K562 (cell line): ENCODE data around the gene ZNF366. TPM values are rescaled to one million over a fixed set of nuclear protein-coding genes. Genes with fewer than 3 reads are reported as not detected.

Experiments used
- ATAC-seq: fragments of 200-7000 bp; cut with Tn5 transposase; 3 replicates; pipeline ENCODE4 v1.9.1; 2020; ENCODE audit warnings: moderate library complexity
- BruUV-seq: library from RNA; stranded (reverse); fragments of 400-500 nt; replicated peaks from 2 replicates; lab custom pipeline; 2021; lab: Mats Ljungman, UMichigan
- CTCF ChIA-PET: fragments of 300-600 bp; formaldehyde crosslinking; extraction: SDS; loops from one replicate; lab custom pipeline; 2021; ENCODE audit warnings: low intra/inter-chr PET ratio; lab: Yijun Ruan, JAX
- POLR2A ChIA-PET: fragments of 300-600, 350-650 bp; sonication (Branson Sonifier 250); formaldehyde crosslinking; extraction: SDS; loops from one replicate; lab custom pipeline; 2021; ENCODE audit warnings: antibody characterized with exemption, inconsistent platforms; lab: Yijun Ruan, JAX
- DNase-seq, 4 experiments: peaks; one replicate each; pipeline versions ENCODE4 v3.0.0 to v3.0.0-alpha.2; 2011 to 2018; ENCODE audit warnings: low spot score in 3 of 4, mixed read lengths in 3 of 4; ENCODE audit errors: extremely low read depth in 1 of 4
- FAIRE-seq: peaks from 2 replicates; lab custom pipeline; 2011; peaks lifted over from hg19 to GRCh38; lab: Jason Lieb, UNC
- H2AFZ ChIP-seq: 2 replicates; pipeline ENCODE4 v1.6.0; 2011; ENCODE audit warnings: low read depth, low read length, control low read depth, inconsistent platforms
- H3K27ac ChIP-seq: fragments of 200-600 bp; 3 replicates; pipeline ENCODE4 v1.8.0; 2011; ENCODE audit warnings: low read depth, mild to moderate bottlenecking, control low read depth, inconsistent platforms, low read length, moderate library complexity, mixed read lengths; ENCODE audit errors: extremely low read depth
- H3K27me3 ChIP-seq, 2 experiments: fragments of 300-600 bp in 1 of 2; 2 replicates in 1 of 2; 3 replicates in 1 of 2; pipeline versions ENCODE4 v1.6.0 to v1.8.0; 2011; ENCODE audit warnings: inconsistent platforms in 2 of 2, low read length in 2 of 2, mild to moderate bottlenecking in 1 of 2, mixed read lengths in 1 of 2, moderate library complexity in 1 of 2; ENCODE audit not compliant: control insufficient read depth in 2 of 2, insufficient read depth in 2 of 2
- H3K36me3 ChIP-seq: fragments of 300-600 bp; 3 replicates; pipeline ENCODE4 v1.8.0; 2011; ENCODE audit warnings: mild to moderate bottlenecking, low read length, inconsistent platforms; ENCODE audit not compliant: control insufficient read depth, insufficient read depth
- H3K4me1 ChIP-seq, 2 experiments: fragments of 200-600 bp in 1 of 2; replicated peaks in 1 of 2; 2 replicates in 1 of 2; 3 replicates in 1 of 2; pipeline versions ENCODE4 v1.5.1 to v1.8.0; 2011; ENCODE audit warnings: inconsistent platforms in 2 of 2, low read length in 2 of 2, mild to moderate bottlenecking in 1 of 2, mixed read lengths in 1 of 2, moderate library complexity in 1 of 2; ENCODE audit not compliant: control insufficient read depth in 2 of 2, insufficient read depth in 2 of 2
- H3K4me2 ChIP-seq: 2 replicates; pipeline ENCODE4 v1.6.1; 2011; ENCODE audit warnings: low read length, control low read depth, inconsistent platforms, mixed read lengths; ENCODE audit not compliant: insufficient read depth
- H3K4me3 ChIP-seq: fragments of 200-600 bp; sonication (generic), shearing (Covaris generic); 2 replicates; pipeline ENCODE4 v1.5.1; 2016; ENCODE audit warnings: control low read depth, inconsistent platforms
- H3K79me2 ChIP-seq: fragments of 200-600 bp; 3 replicates; pipeline ENCODE4 v1.8.0; 2011; ENCODE audit warnings: low read length, inconsistent platforms; ENCODE audit not compliant: control insufficient read depth, insufficient read depth
- H3K9ac ChIP-seq, 2 experiments: 2 replicates each; pipeline versions ENCODE4 v1.6.0 to v1.6.1; 2011; ENCODE audit warnings: low read depth in 2 of 2, low read length in 2 of 2, control low read depth in 1 of 2, inconsistent platforms in 1 of 2, mild to moderate bottlenecking in 1 of 2, mixed read lengths in 1 of 2; ENCODE audit not compliant: insufficient read depth in 1 of 2
- H3K9me1 ChIP-seq: one replicate; pipeline ENCODE4 v1.6.0; 2011; ENCODE audit warnings: inconsistent platforms, mild to moderate bottlenecking, low read length, moderate library complexity; ENCODE audit not compliant: control insufficient read depth, insufficient read depth
- H3K9me3 ChIP-seq: replicated peaks from 2 replicates; pipeline ENCODE4 v1.5.1; 2011; ENCODE audit warnings: low read depth, low read length, inconsistent platforms; ENCODE audit not compliant: control insufficient read depth, insufficient read depth
- H4K20me1 ChIP-seq: replicated peaks from 2 replicates; pipeline ENCODE4 v1.6.1; 2011; ENCODE audit warnings: low read length, inconsistent platforms, mixed read lengths; ENCODE audit not compliant: control insufficient read depth, insufficient read depth
- CBX3 ChIP-seq, 2 experiments: IDR thresholded peaks; 1 replicate in 1 of 2; 2 replicates in 1 of 2; pipeline ENCODE4 v1.6.1; 2012; ENCODE audit warnings: inconsistent platforms in 2 of 2, low read length in 2 of 2, borderline replicate concordance in 1 of 2, control low read depth in 1 of 2
- GTF2E2 ChIP-seq: fragments of 200-800 bp; sonication (Bioruptor generic); IDR thresholded peaks from 2 replicates; pipeline ENCODE4 v1.6.1; 2016; ENCODE audit warnings: missing genetic modification characterization, missing compliant biosample characterization
- HNRNPH1 ChIP-seq: fragments of 200-400 bp; formaldehyde crosslinking; optimal IDR thresholded peaks from 2 replicates; pipeline ENCODE3; 2017; ENCODE audit warnings: low read depth, mild to moderate bottlenecking, low read length, moderate library complexity
- KLF1 ChIP-seq: fragments of 450-650 bp; IDR thresholded peaks from 2 replicates; pipeline ENCODE4 v1.6.1; 2016; ENCODE audit warnings: missing genetic modification characterization, missing compliant biosample characterization
- PML ChIP-seq: IDR thresholded peaks from 2 replicates; pipeline ENCODE4 v1.6.1; 2012; ENCODE audit warnings: low read length, inconsistent platforms
- RB1 ChIP-seq: fragments of 450-650 bp; IDR thresholded peaks from 2 replicates; pipeline ENCODE4 v1.6.1; 2017; ENCODE audit warnings: low read depth, mild to moderate bottlenecking
- SIN3B ChIP-seq: fragments of 450-650 bp; IDR thresholded peaks from 2 replicates; pipeline ENCODE4 v1.6.1; 2017; ENCODE audit warnings: low read depth, mild to moderate bottlenecking, moderate library complexity
- ZBTB34 ChIP-seq: fragments of 250-450 bp; sonication (Bioruptor Pico); IDR thresholded peaks from 2 replicates; pipeline ENCODE4 v1.8.0; 2021; ENCODE audit warnings: mild to moderate bottlenecking, moderate library complexity
- ZBTB49 ChIP-seq: sonication (generic); formaldehyde crosslinking; IDR thresholded peaks from 2 replicates; pipeline ENCODE4 v1.8.0; 2022; ENCODE audit warnings: missing genetic modification reagents, mild to moderate bottlenecking, borderline replicate concordance
- ZFX ChIP-seq: sonication (generic); formaldehyde crosslinking; IDR thresholded peaks from 2 replicates; pipeline ENCODE4 v1.8.0; 2022; ENCODE audit warnings: mild to moderate bottlenecking, missing genetic modification reagents, moderate library complexity
- ZNF75A ChIP-seq: fragments of 450-650 bp; formaldehyde crosslinking; IDR thresholded peaks from 2 replicates; pipeline ENCODE4 v1.4.0; 2020; ENCODE audit warnings: mild to moderate bottlenecking
- ZNF778 ChIP-seq: fragments of 450-650 bp; formaldehyde crosslinking; IDR thresholded peaks from 2 replicates; pipeline ENCODE4 v1.4.0; 2020; ENCODE audit warnings: mild to moderate bottlenecking, moderate library complexity
- WGBS: fragments of 100-300 bp; shearing (Covaris generic); methylation state at CpG from one replicate; pipeline ENCODE4 v1.1.6; 2016; ENCODE audit warnings: low coverage, mixed read lengths; ENCODE audit not compliant: insufficient coverage; ENCODE audit errors: missing lambda C conversion rate; 5-methylcytosine and 5-hydroxymethylcytosine counted together
- in situ Hi-C: fragments of 300-500 bp; cut with MboI; formaldehyde crosslinking; loops from 4 replicates; pipeline ENCODE4 v1.15.0; 2018; ENCODE audit warnings: inconsistent platforms, mixed read lengths
- intact Hi-C: fragments of 100-400 bp; cut with micrococcal nuclease; formaldehyde crosslinking; loops from 2 replicates; pipeline ENCODE4 v1.14.2; 2022
- polyA plus RNA-seq, 8 experiments: library from polyadenylated mRNA; depleted of rRNA in 4 of 8; stranded (reverse) in 5 of 8; unstranded in 3 of 8; fragments of >200 nt; fragmentation: Nextera tagmentation in 2 of 8; fragmentation: Illumina TruSeq in 1 of 8; extraction: Ambion mirVana in 2 of 8; extraction: Trizol in 1 of 8; gene quantifications; 2 replicates each; pipeline versions ENCODE4 v1.2.1 to v1.2.3, GENCODE V29; 2011 to 2014; ENCODE audit warnings: inconsistent platforms in 1 of 8, missing spikeins in 1 of 8
- total RNA-seq, 7 experiments: library from RNA; depleted of rRNA in 6 of 7; stranded (reverse); fragments of >200 nt in 6 of 7; fragmentation: Illumina TruSeq in 2 of 7; extraction: Trizol in 2 of 7; gene quantifications; 2 replicates each; pipeline versions ENCODE4 v1.2.1 to v1.2.3, GENCODE V29; 2011 to 2021; ENCODE audit warnings: low replicate concordance in 1 of 7

ZNF366 gene
- total and polyA plus RNA-seq, 9 of the 15 experiments (the other 6 are each of a cell fraction or from before 2014, with no cell fraction given), result not detected

GRCh38 chr5:72459913-72460312 lies 47.3 kb downstream of the ZNF366 start:
- no TSS peak for BruUV-seq
- Histone ChIP-seq H3K27me3 (no peaks in the 10 kb centered on the region), H4K20me1 (no peaks in the 10 kb centered on the region), H3K4me2 (no peak overlapping the region), H3K79me2 (no peaks in the 10 kb centered on the region), H3K4me1 (peaks cover 5 to 11% of the 10 kb centered on the region in 2 experiments; a peak in 2 of 5 replicates), H3K4me3 (no peak overlapping the region), H3K9me3 (no peaks in the 10 kb centered on the region), H3K27ac (no peak overlapping the region), H3K36me3 (no peaks in the 10 kb centered on the region), H2AFZ (no peak overlapping the region), H3K9me1 (no peaks in the 10 kb centered on the region), H3K9ac (no peak overlapping the region)
- 59% methylated on average over 16 of the region's 18 CpGs for WGBS
- ChIA-PET POLR2A (no interaction called here), CTCF (no interaction called here)
- TF ChIP-seq PML (no peak), ZNF778 (no peak), ZNF75A (CRISPR knock-in tag) (no peak), CBX3 (IDR thresholded peaks at IDR 0.05; ENCODE audit: borderline replicate concordance in 1 of 2, low read length in 2 of 2) (no peak)
- DNase-seq (no peak), ATAC-seq (no peak), FAIRE-seq (no peak)
- intact Hi-C loops, result no loop called here
- in situ Hi-C loops, result no loop called here

- Histone ChIP-seq H3K9me1 (no peaks in the 10 kb centered on the region), H3K4me2 (no peak overlapping the region), H4K20me1 (no peaks in the 10 kb centered on the region), H3K4me3 (no peak overlapping the region), H3K36me3 (no peaks in the 10 kb centered on the region), H3K27ac (no peak overlapping the region), H3K9ac (no peak overlapping the region), H3K27me3 (no peaks in the 10 kb centered on the region), H3K4me1 (peaks cover 5 to 11% of the 10 kb centered on the region in 2 experiments; a peak in 2 of 5 replicates), H3K9me3 (no peaks in the 10 kb centered on the region), H3K79me2 (no peaks in the 10 kb centered on the region), H2AFZ (peak overlapping the region; percentile 26; the same call in 1 of the 2 replicates)
- DNase-seq, result no peak
- in situ Hi-C loops, result no loop called here
- ChIA-PET POLR2A (interaction anchor here (0.6 kb wide), 1 partner anchor 31 kb away, joined by 4 read pairs; no protein-coding TSS in a partner anchor), CTCF (no interaction called here)
- ATAC-seq, result no peak
- no TSS peak for BruUV-seq
- WGBS, result 48% methylated on average over 5 of the region's 5 CpGs
- FAIRE-seq, result no peak
- intact Hi-C loops, result no loop called here
- TF ChIP-seq SIN3B (no peak), ZFX (CRISPR knock-in tag) (no peak), HNRNPH1 (no peak), ZBTB49 (CRISPR knock-in tag) (no peak), GTF2E2 (no peak), ZBTB34 (CRISPR knock-in tag) (no peak), RB1 (no peak), KLF1 (tag) (no peak)
Measured at GRCh38 chr5:72459089-72459661, 48.0 kb downstream of the ZNF366 start.
